ENCODE results near the gene ACSBG1.

ACSBG1 gene

DNA sequence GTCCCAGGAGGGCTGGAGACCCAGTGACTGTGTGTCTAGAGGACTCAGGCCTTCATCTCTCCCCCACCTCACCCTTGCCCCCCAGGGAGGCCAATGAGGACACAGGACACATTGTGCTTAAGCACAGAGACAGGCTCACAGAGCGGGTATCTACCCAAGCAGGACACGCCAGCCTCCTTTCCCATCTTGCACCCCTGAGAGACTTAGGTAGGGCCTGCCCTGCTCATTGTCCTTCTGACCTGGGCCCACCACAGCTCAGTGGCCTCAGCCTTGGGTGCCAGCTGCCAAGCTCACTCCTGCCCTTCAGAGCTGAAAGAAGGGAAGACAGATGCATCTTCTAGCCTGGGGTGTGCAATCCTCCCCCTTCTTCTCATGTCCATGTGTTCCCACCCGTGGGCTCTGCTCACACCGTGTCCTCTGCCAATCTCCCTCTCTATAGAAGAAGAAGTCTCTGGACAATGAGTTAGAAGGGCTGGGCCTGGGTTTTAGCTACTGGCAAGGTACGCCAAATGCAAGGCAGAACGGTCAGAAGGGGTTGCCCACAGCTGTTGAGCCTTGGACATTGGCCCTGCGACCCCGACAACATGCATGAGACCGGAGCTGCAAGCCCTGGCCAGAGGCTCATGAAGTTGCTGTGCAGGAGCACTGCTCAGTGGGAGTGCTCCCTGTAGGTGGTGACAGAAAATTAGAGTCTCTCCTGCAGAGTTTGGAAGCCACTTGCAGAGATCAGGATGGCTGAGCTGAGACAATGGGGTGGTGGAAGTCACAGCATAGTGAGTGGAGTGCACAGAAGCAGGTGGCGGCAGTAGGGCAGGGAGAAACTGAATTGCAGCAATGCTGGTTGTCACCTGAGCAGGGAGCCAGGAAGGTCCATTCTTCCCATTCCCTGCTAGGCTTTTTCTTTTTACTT, 32.8 kb downstream of the ACSBG1 start:
- no peak for DNase-seq

DNA sequence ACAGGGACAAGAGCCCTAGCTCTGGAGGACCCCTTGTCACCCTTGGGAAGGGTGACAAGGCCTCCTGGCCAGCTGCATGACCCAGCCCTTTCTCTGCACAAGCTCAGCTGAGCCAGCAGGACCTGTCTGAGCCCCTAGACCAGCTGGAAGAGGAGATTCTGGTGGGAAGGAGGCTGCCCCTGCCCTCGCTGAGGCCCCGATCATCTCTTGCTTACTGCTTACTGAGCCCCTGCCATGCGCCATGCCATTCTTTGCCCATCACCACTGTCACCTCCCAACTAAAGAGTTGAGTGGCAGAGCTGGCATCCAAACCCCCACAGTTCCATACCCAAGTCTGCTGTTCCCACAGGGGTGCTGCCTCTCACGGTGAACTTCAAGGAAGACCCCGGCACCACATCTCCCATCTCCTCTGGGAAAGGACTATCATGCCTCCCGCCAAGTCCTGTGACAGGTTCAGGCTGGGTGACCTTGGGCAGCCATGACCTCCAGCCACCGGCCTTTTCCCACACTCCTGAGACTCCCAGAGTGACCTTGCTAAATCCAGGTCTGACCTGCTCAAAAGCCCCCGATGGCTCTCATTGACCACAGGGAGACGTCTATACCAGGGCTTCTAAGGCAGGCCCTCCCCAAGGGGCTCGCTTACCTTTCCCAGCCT, 34.0 kb downstream of the ACSBG1 start:
- DNase-seq: no peak

DNA sequence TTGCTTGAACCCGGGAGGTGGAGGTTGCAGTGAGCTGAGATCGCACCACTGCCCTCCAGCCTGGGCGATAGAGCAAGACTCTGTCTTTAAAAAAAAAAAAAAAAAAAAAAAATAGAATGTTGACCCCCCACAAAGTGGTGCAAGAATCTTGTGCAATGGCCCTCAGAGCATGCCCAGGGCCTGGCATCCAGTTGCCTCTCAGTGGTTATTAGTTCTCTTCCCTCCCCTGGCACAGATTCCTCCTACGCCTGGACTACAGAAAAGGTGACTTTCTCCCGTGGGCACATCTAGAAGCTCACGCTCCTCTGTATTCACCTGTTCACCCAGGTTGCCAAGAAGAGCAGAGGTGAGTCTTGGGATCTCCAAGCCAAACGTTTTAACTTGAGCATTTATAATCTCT, 36.7 kb downstream of the ACSBG1 start:
- DNase-seq: no peak

DNA sequence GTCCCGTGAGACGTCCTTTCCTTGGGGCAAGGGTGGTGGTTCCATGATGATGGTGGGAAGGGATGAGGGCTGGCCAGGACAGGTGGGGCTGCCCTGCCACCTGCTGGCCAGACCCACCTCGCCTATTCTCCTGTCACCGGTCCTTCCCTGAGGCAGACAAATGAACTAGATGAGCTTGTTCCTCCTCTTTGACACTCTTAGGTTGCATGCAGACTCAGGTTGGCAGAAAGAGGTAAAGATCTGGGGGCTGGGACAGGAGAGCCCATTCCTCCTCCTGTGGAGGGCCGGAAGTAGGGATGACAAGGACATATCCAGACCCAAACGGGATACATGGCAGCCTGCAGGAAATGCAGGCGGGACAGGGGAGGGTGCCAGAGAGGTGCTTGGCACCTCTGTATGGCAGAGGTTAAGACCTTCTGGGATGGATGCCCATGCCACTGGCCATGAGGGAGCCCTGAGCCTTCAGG, 38.6 kb downstream of the ACSBG1 start:
- DNase-seq: no peak

DNA sequence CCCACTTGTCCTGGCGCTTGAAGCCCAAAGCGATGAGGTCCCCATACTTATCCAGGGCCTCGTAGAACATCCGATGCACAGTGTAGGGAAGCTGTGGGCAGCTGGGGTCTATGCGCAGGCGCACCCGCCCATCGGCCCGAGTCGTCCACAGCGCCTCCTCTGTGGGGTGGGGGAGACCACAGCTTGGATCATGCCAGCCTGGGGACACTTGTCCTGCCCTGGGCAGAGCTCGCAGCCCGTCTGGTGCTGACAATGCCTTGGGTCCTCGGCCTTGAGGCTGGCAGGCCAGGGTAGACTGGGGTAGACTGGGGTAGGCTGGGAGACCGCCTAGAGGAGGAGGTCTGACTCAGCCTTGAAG, 39.8 kb downstream of the ACSBG1 start:
- no peak for DNase-seq

DNA sequence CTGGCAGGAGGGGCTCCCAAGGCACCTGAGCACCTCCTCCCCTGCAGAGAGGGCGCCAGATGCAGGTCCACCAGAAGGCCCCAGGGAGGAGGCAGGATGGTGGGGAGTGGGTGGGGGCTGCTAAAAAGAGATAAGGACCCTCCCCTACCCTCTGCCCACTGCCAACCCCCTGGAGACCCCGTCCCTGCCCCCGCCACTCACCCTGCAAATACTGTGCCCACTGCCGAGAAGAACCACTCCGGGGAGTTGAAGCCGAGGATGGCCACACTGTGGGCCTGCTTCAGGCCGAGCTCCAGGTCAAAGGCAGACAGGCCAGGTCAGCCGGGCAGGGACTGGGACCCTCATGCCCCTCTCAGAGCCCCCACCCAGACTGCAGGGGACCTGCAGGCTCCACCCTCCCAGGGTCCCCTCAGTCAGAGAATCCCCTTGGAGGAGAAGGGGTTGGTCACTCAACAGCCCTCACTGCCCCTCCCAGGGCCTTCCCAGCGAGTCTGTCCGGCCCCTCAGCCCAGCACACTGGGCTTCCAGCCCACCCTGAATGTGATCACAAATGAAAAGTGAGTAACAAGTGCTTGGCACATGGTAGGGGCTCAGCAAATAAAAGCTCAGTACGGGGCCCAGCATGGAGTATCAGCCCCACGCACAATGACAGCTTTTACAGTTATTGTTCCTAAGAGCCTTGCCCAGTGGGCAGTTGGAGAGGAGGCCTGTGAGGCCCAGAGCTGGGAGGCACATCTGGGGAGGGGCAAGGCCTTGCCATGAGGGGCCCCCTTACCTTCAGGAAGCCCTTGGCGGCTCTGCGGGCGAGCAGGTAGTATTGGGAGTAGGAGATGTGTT, 40.4 kb downstream of the ACSBG1 start:
- DNase-seq: no peak

DNA sequence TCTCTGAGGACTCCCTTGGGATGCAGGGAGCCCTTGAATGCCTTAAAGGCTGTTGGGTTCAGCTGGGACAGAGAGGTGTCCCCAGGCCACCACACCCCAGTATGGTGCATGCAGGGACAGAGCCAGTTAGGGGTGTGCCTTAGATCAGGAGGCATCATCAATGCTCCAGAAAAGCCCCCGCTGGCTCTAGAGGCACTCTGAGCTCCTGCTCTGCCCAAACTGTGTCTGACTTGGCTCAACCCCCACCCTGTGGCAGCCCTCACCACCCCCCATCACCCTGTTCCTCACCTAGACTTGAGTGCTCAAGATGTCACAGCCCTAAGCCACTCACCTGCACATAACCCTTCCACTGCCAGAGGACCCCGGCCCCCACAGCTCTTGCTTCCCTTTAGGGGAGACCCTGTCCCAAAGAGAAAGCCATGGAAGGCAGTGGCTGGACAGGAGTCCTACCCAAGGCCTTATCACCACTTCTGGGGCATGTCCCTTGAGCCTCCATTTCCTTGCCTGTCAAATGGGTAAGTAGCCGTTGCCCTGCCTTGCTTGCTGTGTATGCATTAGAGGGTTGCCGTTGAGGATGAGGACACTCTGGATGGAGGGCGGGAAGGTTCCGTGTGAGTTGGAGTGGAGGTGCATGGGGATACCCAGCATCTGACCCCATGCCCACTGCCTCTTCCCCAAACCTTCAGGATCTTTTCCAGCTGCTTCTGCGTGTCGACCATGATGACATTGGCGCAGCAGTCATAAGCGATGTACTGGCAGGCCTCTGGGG, 41.4 kb downstream of the ACSBG1 start:
- no peak for DNase-seq

DNA sequence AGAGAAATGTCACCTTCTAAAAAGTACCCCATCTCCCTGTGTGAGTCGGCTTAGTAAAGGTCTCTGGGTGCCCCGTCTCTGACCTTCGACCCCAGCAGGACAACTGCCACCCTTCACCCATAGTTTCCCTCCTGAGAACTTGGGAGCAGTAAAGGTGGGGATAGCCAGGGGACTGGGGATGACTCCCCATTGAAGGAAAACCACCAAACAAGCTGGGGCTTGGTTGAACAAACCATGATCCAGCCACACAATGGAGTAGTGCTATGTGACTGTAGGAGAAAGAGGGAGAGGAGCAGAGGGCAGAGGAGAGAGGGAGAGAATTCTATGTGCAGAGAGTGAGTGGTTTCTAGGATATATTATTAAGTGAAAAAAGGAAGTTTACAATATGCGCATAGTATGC, 51.5 kb downstream of the ACSBG1 start:
- DNase-seq: no peak

DNA sequence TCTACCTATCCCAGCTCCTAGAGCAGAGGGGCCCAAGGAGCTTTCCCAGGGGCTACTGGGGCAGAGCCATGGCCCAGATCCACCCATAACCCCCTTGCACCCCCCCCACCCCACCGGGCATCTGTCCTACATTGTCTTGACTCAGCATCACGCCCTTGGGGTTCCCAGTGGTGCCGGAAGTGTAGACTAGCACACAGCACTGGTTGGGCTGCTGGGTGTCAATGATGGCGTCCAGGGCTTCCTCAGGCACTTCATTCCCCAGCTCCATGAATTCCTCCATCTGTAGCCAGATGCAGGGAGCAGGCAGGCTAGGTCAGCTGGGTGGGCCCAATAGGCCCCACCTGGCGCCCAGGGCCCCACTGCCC, 52.0 kb downstream of the ACSBG1 start:
- DNase-seq: no peak

DNA sequence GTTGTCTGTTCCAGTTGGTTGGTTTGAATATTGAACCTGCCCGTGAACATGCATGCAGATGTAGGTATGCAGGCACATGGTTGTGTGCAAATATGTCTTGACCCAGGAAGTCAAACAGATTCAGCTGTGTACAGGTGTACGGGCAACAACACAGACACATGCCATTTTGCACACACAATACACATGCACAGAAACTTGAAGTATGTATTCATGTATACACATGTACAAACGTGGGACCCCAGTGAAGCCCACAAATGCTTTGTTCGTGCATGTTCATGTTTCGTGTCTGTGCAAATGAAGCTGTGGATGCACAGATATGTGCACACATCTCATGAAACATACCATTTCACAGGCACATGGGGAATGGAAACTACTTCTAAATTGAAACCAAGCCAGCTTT, 54.5 kb downstream of the ACSBG1 start:
- no peak for DNase-seq

DNA sequence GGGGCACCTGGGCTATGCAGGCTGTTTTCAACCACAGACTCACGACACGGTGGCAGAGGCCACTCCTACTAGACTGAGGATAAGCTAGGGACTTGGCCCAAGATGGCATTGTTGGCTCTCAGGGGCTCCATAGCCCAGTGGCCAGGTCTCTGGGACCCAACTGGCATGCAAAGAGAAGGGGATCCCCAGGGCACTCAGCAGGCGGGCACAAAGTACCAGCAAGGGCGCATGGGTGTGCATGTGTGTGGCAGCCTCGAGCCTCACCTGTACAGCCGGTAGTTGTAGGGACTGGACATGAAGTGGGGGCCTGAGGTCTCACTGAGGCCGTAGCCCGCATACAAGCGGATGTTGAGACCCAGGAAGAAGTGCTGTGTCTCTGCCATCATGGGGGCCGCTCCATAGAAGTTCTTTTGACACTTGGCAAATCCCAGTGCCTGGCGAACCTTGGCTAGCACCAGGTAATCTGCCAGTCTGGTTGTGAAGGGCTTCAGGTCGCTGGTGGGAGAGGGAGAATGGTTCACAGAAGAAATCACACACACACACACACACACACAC, 55.0 kb downstream of the ACSBG1 start:
- no peak for DNase-seq

DNA sequence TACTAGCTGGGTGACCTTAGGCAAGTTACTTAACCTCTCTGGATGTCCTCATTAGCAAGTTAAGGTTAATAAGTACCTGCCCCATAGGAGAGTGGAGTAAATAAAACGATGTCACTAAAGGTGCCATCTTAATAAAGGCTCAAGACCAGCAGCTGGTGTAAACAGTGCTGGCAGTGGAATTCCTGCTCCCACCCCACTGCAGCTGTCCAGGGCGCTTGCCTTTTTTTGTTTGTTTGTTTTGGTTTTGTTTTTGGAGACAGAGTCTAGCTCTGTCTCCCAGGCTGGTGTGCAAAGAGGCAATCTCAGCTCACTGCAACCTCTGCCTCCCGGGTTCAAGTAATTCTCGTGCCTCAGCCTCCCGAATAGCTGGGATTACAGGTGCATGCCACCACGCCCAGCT, 56.3 kb downstream of the ACSBG1 start:
- DNase-seq: no peak

DNA sequence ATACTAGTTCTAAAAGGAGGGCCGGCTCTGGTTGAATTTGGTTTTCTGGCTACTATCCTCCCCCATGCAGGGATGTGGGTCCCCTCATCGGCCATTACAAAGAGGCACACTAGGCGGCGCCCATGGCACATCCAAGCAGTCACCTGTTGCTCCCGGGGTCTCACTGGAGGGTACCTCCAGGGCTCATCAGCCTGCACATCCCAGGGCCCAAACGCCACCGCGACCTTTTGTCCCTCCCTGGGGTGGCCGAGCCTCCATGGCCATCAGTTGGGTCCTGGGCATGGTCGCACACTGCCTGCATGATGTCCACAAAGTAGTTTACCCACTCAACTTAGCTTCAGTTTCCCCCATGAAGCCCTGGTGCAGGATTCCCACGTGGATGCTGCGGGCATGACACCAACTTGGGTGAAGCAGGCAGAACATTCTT, 56.9 kb downstream of the ACSBG1 start:
- DNase-seq: peak; percentile 10

DNA sequence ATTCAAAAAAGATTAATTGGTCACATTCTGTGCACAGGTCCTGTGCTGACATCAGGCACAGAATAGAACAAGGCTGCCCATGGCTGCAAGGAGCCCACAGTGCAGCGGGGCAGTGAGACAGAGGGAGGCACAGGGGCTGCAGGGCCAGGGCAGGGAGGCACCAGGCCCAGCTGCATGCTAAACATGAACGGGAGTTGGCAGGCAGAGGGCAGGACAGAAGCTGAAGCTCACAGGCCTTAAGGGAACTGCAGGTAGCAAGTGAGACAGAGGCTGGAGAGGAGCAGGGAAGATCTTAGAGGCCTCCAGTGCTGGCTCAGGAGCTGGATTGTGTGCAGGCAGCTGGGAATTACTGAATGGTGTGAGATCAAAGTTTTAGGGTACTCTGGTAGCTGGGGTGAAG, 59.0 kb downstream of the ACSBG1 start:
- no peak for DNase-seq

DNA sequence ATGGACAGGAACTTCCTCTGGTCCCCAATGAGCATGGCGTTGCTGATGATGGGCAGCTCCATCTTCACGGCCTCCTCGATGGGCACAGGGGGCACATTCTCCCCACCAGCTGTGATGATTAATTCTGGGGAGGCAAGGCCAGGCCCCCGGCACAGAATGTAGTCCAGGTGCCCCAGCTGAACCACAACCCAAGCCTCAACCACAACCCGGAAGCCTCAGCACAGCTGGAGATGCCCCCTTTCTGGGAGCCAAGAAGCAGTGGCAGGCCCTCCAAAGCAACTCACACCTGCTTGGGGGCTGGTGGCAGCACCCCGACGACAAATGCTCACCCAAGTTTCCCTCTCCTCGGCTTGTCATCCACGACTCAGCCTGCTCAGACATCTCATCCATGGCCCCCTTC, 60.0 kb downstream of the ACSBG1 start:
- DNase-seq: no peak

DNA sequence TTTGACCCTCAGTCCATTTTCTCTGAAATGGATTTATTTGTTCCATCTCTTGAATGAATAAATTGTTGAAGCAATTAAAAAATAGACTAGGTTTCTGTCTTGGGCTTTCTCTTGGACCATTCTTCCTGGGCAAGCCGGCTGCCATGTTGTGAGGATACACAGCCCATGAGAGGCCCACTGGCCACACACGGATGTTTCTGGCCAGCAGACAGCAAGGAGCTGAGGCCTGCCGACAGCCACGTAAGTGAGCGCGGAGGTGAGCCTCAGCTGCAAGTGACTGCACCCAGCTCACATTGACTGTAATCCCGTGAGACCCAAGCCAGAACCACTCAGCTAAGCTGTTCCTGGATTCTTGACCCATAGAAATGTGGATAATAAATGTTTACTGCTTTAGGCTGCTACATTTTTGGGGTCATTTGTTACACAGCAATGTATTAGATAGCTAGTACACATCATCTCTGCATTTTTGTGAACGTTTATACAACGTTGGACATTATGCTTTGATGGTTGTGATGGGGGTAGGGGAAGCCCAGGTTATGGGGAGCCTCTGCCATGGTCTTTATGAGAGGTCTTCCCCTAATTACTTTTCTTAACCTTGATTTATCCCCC, 62.4 kb downstream of the ACSBG1 start:
- DNase-seq: no peak

DNA sequence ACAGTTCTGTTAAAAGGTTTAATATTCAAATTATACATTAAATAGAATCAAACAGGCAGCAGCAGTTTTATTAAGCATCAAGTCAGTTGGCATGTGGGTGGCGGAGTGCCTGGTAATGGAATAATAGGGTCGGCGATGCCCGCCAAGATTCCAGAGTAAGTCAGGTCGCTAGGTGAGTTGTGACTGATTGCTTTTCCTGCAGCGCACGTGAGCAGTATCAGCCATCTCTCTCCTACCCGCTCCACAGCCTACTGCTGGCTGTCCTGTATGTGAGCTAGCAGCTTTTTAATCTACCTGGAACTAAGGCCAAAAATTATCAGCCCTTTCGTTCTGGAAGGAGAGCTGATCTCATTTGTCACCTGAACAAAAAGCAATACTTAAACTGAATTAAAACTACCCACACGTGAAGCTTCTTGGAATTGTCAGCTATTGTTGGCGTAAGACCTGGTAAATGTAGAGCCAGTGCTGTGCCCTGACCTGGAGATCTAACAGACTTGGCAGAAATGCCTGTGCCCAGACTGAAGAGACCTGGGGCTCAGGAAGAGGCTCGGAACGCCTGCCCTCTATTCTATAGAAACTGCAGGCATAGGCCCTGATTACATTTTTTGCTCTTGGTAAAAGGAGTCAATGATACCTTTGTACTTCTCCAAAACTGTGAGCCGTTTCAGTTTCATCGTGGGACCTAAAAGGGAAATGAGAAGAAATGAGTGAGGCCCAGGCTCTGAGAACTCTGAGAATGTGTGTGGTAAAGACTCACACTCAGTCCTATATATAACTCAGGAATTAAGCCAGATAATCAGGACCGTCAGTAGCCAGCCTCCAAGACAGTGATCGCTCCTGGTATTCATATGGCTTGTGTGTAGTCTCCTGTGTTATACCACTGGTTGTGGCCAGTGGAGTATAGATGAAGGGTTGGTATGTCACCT, 63.3 kb downstream of the ACSBG1 start:
- no peak for DNase-seq

DNA sequence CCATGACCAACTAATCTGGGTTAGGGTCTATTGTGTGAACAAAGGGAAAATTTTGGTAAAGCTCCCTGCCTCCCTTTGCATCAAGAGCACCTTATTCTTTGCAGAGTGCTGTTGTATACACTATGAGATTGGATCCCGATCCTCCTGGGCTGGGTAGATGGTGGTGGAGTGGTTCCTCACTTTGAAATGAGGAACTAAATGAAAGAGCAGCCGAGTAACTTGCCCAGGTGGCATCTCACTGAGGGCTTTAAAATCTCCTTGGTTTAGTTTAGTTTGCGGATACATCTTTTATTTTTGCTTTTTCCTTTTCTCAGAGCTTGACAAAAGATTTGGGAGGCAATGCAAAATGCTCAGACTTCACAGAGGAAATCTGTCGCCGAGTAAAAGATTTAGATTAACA, 65.8 kb downstream of the ACSBG1 start:
- DNase-seq: no peak

DNA sequence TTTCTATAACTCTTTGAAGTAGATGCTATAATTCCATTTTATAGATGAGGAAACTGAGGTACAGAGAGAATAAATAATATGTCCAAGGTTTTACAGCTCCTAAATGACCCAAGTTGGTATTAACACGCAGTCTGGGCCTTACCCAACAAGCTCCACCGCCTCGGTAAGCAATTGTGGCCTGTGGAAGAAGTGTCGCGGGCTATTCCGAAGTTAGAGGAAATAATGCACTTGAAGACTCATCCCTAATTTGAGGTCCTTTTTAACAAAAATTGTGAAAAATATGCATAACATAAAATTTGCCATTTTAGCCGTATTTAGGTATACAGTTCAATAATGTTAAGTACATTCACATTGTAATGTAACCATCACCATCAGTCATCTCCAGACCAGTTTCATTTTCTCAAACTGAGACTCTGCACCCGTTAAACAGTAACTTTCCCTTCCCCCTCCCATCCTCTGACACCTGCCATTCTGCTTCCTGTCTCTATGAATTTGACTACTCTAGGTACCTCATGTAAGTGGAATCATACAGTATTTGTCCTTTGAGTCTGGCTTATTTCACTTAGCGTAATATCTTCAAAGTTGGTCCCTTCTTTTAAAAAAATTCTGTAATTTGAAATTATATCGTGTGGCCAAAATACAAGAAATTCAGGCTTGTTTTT, 67.0 kb downstream of the ACSBG1 start:
- DNase-seq: no peak

DNA sequence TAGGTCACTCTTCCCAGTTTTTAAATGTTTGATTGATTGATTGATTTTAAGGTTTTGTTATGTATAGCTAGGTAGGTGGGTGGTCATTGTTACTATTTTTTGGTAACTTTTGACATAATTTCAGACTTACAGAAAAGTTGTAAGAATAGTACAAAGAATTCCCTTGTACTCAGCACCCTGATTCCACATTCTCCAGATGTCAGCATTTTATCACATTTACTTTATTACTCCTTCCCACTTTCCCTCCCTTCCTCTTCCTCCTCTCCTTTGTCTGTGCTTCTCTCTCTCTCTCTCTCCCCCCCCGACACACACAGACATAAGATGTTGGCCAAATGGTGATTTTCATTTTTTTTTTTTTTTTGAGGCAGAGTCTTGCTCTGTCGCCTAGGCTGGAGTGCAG, 70.4 kb downstream of the ACSBG1 start:
- DNase-seq: no peak
